HL-60 (cell line): ENCODE measurements around the gene BRWD1.

ENCODE experiments used
- GABPA ChIP-seq: IDR thresholded peaks from 2 replicates; pipeline ENCODE4 v1.6.1; 2012; ENCODE audit warnings: low read depth
- POLR2AphosphoS5 ChIP-seq: IDR thresholded peaks from 2 replicates; pipeline ENCODE4 v1.6.1; 2012; ENCODE audit warnings: low read depth
- TF ChIP-seq, protein P1 (sequence below): IDR thresholded peaks from one replicate; pipeline ENCODE4 v1.5.1; 2011; ENCODE audit warnings: low read length, control low read depth, inconsistent platforms; ENCODE audit not compliant: insufficient read depth

DNA sequence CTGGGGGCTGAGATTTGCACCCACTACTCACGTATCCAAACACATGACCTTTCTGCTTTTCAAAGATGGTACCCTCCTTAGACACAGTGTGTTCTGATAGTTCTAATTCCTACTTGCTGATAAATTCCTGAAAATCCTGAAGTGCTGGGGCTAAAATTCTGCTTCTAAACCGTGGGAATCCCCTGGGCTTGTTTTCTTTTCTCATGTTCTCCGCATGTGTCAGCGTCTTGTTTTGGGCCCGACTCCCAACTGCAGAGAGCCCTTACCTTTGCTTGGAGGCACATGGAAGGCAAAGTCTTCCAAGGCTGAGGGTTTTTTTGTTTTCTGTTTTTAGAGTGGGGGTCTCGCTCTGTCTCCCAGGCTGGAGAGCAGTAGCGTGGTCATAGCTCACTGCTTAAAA, 157.4 kb downstream of the BRWD1 start:
- TF ChIP-seq POLR2AphosphoS5 (no peak), GABPA (no peak)
- TF ChIP-seq, protein P1, sequence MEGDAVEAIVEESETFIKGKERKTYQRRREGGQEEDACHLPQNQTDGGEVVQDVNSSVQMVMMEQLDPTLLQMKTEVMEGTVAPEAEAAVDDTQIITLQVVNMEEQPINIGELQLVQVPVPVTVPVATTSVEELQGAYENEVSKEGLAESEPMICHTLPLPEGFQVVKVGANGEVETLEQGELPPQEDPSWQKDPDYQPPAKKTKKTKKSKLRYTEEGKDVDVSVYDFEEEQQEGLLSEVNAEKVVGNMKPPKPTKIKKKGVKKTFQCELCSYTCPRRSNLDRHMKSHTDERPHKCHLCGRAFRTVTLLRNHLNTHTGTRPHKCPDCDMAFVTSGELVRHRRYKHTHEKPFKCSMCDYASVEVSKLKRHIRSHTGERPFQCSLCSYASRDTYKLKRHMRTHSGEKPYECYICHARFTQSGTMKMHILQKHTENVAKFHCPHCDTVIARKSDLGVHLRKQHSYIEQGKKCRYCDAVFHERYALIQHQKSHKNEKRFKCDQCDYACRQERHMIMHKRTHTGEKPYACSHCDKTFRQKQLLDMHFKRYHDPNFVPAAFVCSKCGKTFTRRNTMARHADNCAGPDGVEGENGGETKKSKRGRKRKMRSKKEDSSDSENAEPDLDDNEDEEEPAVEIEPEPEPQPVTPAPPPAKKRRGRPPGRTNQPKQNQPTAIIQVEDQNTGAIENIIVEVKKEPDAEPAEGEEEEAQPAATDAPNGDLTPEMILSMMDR = no peak
